Activated CD8-positive, alpha-beta memory T cell treated with anti-CD3 and anti-CD28 coated beads, Interleukin-2, amount 10 ng/mL, durations not matched to agents 7 days and 5 days (primary cell): ENCODE measurements around the gene DNAJC13. TPM values are rescaled to one million over a fixed set of nuclear protein-coding genes. Genes with fewer than 3 reads are reported as not detected.

Source experiments
- ATAC-seq: fragments of 150-1000 bp; cut with Tn5 transposase; one replicate; pipeline ENCODE4 v1.10.0; 2021; ENCODE audit warnings: moderate library complexity
- CTCF ChIA-PET: fragments of 350-600 bp; sonication (Branson Sonifier 250); formaldehyde crosslinking; loops from one replicate; lab custom pipeline; 2021; ENCODE audit warnings: antibody characterized with exemption; lab: Charles Lee
- DNase-seq: peaks from one replicate; pipeline ENCODE4 v3.0.0-alpha.2; 2020
- H3K27ac Mint-ChIP-seq: one replicate; pipeline ENCODE4 v1.8.0; 2021; ENCODE audit warnings: mild to moderate bottlenecking, mixed read lengths
- H3K27me3 Mint-ChIP-seq: one replicate; pipeline ENCODE4 v1.8.0; 2021; ENCODE audit warnings: mixed read lengths
- H3K36me3 Mint-ChIP-seq: one replicate; pipeline ENCODE4 v1.8.0; 2021; ENCODE audit warnings: mild to moderate bottlenecking, mixed read lengths
- H3K4me1 Mint-ChIP-seq: one replicate; pipeline ENCODE4 v1.8.0; 2021; ENCODE audit warnings: mixed read lengths
- H3K4me3 Mint-ChIP-seq: one replicate; pipeline ENCODE4 v1.8.0; 2021; ENCODE audit warnings: mild to moderate bottlenecking, moderate library complexity, mixed read lengths
- H3K9me3 Mint-ChIP-seq: one replicate; pipeline ENCODE4 v1.8.0; 2022; ENCODE audit warnings: low read depth, mixed read lengths
- total RNA-seq, 2 experiments: library from RNA; stranded (reverse); gene quantifications; one replicate each; pipeline ENCODE4 v1.2.3, GENCODE V29; 2021

The DNAJC13 gene
- total RNA-seq, 2 experiments from 2014 or later = 39.3 to 40.1 TPM

DNA sequence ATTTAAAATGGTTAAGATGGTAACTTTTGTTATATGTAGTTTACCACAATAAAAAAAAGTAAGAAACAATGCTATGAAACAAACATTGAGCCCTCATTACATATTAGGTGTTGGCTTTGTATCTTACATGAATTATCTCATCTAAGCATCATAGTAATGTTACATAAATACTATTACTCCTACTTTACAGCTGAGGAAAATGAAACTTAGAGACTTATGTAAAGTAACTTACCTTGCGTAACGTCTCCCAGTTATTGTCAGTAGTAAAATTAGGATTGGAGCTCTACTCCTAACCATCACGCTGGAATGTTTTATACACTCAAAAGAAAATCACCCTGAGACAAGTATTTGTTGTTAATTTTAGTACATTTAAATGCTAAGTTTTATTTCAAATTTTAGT is 42.2 kb downstream of the DNAJC13 start:
- ATAC-seq (no peak), DNase-seq (no peak)
- CTCF ChIA-PET = interaction anchor here (1.7 kb wide), 1 partner anchor 11 kb away, joined by 3 read pairs; no protein-coding TSS in a partner anchor
- peaks cover 42% of the 10 kb centered on the region for H3K36me3 Mint-ChIP-seq
- no peaks in the 10 kb centered on the region for H3K9me3 Mint-ChIP-seq
- H3K27me3 Mint-ChIP-seq = no peaks in the 10 kb centered on the region
- H3K4me1 Mint-ChIP-seq = no peaks in the 10 kb centered on the region
- H3K4me3 Mint-ChIP-seq = no peak overlapping the region
- no peak overlapping the region for H3K27ac Mint-ChIP-seq

DNA sequence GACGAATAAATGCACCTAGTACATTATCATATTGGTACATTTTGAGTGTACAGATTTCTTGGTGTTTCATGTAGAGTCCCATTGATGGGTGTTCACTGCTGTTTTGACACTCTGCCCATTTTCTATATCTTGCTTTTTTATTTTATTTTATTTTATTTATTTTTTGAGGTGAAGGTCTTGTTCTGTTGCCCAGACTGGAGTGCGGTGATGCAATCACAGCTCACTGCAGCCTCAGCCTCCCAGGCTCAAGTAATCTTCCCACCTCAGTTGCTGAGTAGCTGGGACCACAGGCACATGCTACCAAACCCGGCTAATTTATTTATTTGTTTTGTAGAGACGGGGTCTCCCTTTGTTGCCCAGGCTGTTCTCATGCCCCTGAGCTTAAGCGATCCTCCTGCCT is 44.2 kb downstream of the DNAJC13 start:
- H3K36me3 Mint-ChIP-seq = peaks cover 30% of the 10 kb centered on the region
- H3K27ac Mint-ChIP-seq = no peak overlapping the region
- H3K4me3 Mint-ChIP-seq = no peak overlapping the region
- H3K27me3 Mint-ChIP-seq = no peaks in the 10 kb centered on the region
- ATAC-seq (no peak), DNase-seq (no peak)
- CTCF ChIA-PET = no interaction called here
- no peaks in the 10 kb centered on the region for H3K4me1 Mint-ChIP-seq
- no peaks in the 10 kb centered on the region for H3K9me3 Mint-ChIP-seq

DNA sequence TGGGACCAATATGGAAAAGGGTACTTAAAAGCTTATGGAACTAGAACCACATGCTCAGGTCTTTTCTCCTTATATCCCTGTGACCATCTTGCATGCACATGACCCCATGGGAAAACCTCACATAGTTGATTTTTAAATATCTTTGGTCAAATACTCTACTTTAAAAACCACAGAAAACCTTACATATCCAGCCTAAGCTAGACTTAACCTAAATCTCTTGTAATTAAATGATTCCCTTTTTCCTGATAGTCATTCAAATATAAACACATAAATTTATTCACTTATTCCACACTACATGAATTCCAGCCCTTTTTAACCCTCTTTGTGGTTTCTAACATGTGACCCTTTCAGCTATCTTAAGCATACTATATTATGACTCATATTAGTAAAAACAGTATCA is 46.8 kb downstream of the DNAJC13 start:
- peaks cover 34% of the 10 kb centered on the region for H3K36me3 Mint-ChIP-seq

DNA sequence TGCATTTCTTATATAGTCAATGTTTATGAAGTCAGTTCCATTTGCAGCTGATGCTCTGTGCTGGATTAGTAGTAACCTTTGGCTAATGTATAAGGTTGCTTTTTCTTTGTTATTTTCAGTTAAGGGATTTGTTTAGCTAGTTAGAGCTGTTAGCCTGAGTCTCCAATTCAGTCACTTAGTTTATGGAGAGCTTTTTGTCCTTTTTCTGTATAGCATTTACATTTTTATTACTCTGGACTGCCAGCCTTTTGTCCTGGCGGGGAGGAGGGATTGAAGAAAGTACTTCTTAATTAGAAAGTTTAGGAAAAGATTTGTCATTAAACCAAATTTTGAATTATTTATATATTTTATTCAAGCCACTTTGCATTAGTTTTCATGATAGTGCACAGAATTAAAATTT is 52.0 kb downstream of the DNAJC13 start:
- H3K27ac Mint-ChIP-seq = peak overlapping the region; percentile 43
- DNase-seq (no peak), ATAC-seq (no peak)
- H3K27me3 Mint-ChIP-seq = no peaks in the 10 kb centered on the region
- CTCF ChIA-PET = no interaction called here
- no peak overlapping the region for H3K4me3 Mint-ChIP-seq
- H3K36me3 Mint-ChIP-seq = peaks cover 31% of the 10 kb centered on the region
- H3K9me3 Mint-ChIP-seq = peaks cover 2% of the 10 kb centered on the region
- no peaks in the 10 kb centered on the region for H3K4me1 Mint-ChIP-seq

More for the DNA sequence above, 46.8 kb downstream of the DNAJC13 start:
- Mint-ChIP-seq H3K4me1 (no peaks in the 10 kb centered on the region), H3K9me3 (no peaks in the 10 kb centered on the region), H3K4me3 (no peak overlapping the region), H3K27ac (no peak overlapping the region), H3K27me3 (no peaks in the 10 kb centered on the region)
- CTCF ChIA-PET = interaction anchor here (0.9 kb wide), 1 partner anchor 25 kb away, joined by 4 read pairs; no protein-coding TSS in a partner anchor
- DNase-seq (no peak), ATAC-seq (no peak)

DNA sequence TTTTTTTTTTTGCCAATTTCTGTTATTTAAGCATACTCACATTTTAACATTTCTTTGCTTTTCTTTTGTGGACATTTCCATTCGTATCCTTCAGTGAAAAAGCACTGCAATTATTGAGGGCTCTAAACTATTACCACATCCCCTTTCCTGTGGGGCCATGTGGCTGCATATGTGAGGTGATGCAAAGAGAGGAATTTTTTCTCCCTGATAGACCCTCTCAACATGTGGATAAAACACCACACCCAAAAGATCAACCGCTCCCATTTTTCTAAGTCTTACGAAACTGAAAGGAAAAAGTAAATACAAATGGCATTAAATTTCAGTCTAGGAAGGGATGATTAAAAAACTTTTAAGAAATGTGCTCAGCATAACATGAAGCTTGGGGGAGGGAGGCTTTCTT is 68.8 kb downstream of the DNAJC13 start:
- Mint-ChIP-seq H3K9me3 (no peaks in the 10 kb centered on the region), H3K4me1 (peaks cover 8% of the 10 kb centered on the region), H3K27ac (no peak overlapping the region), H3K4me3 (no peak overlapping the region), H3K27me3 (no peaks in the 10 kb centered on the region), H3K36me3 (peaks cover 24% of the 10 kb centered on the region)
- CTCF ChIA-PET = no interaction called here
- DNase-seq = no peak
- ATAC-seq = no peak

DNA sequence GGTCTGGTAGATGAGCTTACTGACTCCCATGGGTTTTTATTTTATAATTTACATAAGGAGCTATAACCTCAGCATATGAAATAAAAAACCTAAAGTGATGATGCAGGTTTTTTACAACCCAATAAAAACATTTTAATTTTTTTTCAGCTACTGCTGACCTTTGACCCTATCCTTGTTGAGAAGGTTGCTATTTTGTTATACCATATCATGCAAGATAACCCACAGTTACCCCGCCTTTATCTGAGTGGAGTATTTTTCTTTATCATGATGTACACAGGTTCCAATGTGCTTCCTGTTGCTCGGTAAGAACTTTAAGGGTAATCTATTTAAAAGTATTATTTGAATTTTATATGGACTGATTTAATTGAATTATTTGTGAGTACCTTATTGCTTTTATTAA is 70.8 kb downstream of the DNAJC13 start:
- ATAC-seq (no peak), DNase-seq (no peak)
- H3K4me3 Mint-ChIP-seq = no peak overlapping the region
- no peak overlapping the region for H3K27ac Mint-ChIP-seq
- H3K9me3 Mint-ChIP-seq = no peaks in the 10 kb centered on the region
- peaks cover 24% of the 10 kb centered on the region for H3K36me3 Mint-ChIP-seq
- H3K4me1 Mint-ChIP-seq = peaks cover 8% of the 10 kb centered on the region
- H3K27me3 Mint-ChIP-seq = no peaks in the 10 kb centered on the region
- CTCF ChIA-PET = no interaction called here

DNA sequence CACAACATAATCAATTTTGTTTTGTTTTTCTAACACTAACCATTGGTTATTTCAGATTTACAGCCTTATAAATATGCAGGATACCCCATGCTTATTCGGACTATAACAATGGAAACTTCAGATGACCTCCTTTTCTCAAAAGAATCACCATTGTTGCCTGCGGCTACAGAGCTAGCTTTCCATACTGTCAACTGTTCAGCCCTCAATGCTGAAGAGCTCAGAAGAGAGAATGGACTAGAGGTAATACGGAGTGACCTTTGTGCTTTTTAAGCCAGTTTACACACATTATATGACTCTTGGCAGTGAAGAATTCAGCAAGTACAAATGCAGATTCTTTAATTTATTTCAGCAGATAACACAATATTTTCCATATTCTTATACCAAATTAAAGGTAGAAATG is 81.8 kb downstream of the DNAJC13 start:
- H3K27ac Mint-ChIP-seq = no peak overlapping the region
- H3K9me3 Mint-ChIP-seq = no peaks in the 10 kb centered on the region
- no peak for ATAC-seq
- peaks cover 37% of the 10 kb centered on the region for H3K36me3 Mint-ChIP-seq
- H3K4me1 Mint-ChIP-seq = peaks cover 2% of the 10 kb centered on the region
- CTCF ChIA-PET = no interaction called here
- H3K27me3 Mint-ChIP-seq = no peaks in the 10 kb centered on the region
- no peak for DNase-seq
- H3K4me3 Mint-ChIP-seq = no peak overlapping the region

DNA sequence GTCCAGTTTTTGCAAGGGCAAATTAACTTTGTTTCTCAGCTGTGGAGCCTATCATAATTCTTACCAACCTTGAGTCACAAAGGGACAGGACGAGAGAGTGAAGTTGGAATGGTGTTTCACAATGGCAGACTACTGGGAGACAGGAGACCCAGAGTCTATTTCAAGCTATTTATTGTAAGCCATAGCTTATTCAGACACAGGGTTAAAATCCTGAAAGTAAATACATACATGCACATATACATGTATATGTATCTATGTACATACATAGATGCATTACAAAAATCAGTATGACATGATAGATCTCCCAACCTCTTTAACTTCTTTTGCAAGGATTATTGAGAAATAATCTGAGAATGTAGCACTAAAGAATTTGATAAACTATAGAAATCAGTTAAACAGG is 86.3 kb downstream of the DNAJC13 start:
- Mint-ChIP-seq H3K4me1 (no peaks in the 10 kb centered on the region), H3K4me3 (no peak overlapping the region), H3K27me3 (no peaks in the 10 kb centered on the region), H3K27ac (no peak overlapping the region), H3K9me3 (no peaks in the 10 kb centered on the region), H3K36me3 (peaks cover 31% of the 10 kb centered on the region)
- ATAC-seq (no peak), DNase-seq (no peak)
- CTCF ChIA-PET = no interaction called here

DNA sequence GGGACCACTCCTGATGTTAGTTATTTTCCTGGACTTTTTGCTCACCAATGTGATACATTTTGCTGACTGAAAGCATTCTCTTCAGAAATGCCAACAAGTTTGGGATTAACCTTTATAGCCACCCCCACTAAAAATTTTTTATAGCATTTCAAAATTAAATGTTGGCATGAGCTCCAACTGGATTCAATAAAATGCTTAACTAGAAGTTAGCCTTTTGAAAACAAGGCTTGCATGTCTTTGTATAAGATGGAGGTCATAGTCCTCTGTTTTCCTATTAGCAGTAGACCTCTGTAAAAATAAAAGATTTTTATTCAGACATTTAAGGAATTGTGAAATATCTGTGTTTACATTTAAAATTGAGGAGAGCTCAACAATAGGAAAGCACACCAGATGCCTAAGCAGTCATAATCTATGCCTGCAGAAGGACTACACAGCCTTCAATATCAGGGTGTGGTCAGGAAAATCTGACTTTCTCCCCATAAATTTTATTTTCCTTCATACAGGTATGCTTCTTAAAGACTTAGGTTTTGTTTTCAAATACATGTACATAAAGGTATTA is 87.2 kb downstream of the DNAJC13 start:
- DNase-seq (no peak), ATAC-seq (no peak)
- H3K27ac Mint-ChIP-seq = no peak overlapping the region
- H3K27me3 Mint-ChIP-seq = no peaks in the 10 kb centered on the region
- peaks cover 3% of the 10 kb centered on the region for H3K4me1 Mint-ChIP-seq
- H3K9me3 Mint-ChIP-seq = no peaks in the 10 kb centered on the region
- CTCF ChIA-PET = no interaction called here
- H3K36me3 Mint-ChIP-seq = peaks cover 37% of the 10 kb centered on the region
- no peak overlapping the region for H3K4me3 Mint-ChIP-seq

DNA sequence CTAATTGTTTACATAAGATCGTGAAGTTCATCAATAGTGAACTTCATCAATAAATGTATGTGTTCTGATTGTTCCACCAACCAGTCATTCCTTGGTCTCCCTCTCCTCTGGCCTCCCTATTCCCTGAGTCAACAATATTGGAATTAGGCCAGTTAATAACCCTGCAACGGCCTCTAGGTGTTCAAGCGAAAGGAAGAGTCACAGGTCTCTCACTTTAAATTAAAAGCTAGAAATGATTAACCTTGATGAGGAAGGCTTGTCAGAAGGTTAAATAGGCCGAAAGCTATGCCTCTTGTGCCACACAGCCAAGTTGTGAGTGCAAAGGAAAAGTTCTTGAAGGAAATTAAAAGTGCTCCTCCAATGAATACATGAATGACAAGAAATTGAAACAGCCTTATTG is 90.4 kb downstream of the DNAJC13 start:
- ATAC-seq (no peak), DNase-seq (no peak)
- Mint-ChIP-seq H3K4me3 (no peak overlapping the region), H3K9me3 (no peaks in the 10 kb centered on the region), H3K4me1 (peaks cover 3% of the 10 kb centered on the region), H3K27me3 (no peaks in the 10 kb centered on the region), H3K27ac (no peak overlapping the region), H3K36me3 (peaks cover 39% of the 10 kb centered on the region)
- CTCF ChIA-PET = no interaction called here

DNA sequence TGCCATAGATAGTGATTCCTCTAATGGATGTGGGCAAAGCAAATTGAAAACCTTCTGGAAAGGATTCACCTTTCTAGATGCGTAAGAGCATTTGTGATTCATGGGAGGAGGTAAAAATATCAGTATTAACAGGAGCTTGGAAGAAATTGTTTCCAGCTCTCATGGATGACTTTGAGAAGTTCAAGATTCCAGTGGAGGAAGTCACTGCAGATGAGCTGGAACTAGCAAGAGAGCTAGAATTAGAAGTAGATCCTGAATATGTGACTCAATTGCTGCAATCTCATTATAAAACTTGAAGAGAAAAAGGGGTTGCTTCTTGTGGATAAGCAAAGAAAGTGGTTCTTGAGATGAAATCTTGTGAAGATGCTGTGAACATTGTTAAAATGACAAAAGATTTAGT is 91.8 kb downstream of the DNAJC13 start:
- H3K27ac Mint-ChIP-seq = no peak overlapping the region
- CTCF ChIA-PET = interaction anchor here (0.9 kb wide), 1 partner anchor 11 kb away, joined by 4 read pairs; no protein-coding TSS in a partner anchor
- no peak for DNase-seq
- H3K27me3 Mint-ChIP-seq = no peaks in the 10 kb centered on the region
- no peak overlapping the region for H3K4me3 Mint-ChIP-seq
- H3K4me1 Mint-ChIP-seq = peaks cover 3% of the 10 kb centered on the region
- ATAC-seq = no peak
- H3K36me3 Mint-ChIP-seq = peaks cover 43% of the 10 kb centered on the region
- H3K9me3 Mint-ChIP-seq = no peaks in the 10 kb centered on the region

DNA sequence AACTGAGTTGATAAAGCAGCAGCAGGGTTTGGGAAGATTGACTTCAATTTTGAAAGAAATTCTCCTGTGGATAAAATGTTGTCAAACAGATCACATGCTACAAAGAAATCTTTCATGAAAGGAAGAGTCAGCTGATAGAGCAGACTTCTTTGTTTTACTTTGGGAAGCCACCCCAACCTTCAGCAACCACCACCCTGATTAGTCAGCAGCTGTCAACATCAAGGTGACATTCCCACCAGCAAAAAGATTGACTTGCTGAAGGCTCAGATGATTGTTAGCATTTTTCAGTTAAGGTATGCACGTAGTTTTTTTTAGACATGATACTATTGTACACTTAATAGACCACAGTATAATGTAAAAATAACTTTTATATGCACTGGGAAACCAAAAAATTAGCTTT is 92.2 kb downstream of the DNAJC13 start:
- ATAC-seq (no peak), DNase-seq (no peak)
- Mint-ChIP-seq H3K27ac (no peak overlapping the region), H3K4me1 (peaks cover 3% of the 10 kb centered on the region), H3K27me3 (no peaks in the 10 kb centered on the region), H3K9me3 (no peaks in the 10 kb centered on the region), H3K4me3 (no peak overlapping the region), H3K36me3 (peaks cover 45% of the 10 kb centered on the region)
- CTCF ChIA-PET = interaction anchor here (0.9 kb wide), 1 partner anchor 10 kb away, joined by 4 read pairs; no protein-coding TSS in a partner anchor

DNA sequence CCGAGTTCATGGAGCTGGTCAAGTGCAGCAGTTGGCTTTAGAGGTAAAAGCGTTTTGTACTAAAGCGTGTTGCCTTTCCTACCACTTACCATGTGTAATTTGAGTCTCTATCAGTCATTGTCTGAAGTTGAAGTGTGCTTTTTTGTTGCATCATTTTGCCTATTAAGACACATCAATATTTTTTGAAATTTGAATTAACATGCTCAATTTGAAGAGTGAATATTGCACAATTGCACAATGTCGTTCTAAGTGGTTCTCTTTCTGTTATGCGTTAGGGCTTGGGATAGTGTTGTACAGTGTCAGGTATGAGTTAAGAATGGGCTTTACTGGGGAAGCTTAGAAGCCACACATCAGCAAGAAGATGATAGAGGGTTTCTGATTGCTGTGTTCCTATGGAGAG is 95.8 kb downstream of the DNAJC13 start:
- ATAC-seq = no peak
- CTCF ChIA-PET = interaction anchor here (2.6 kb wide), 1 partner anchor 23 kb away, joined by 8 read pairs; no protein-coding TSS in a partner anchor
- DNase-seq = no peak
- H3K36me3 Mint-ChIP-seq = peaks cover 54% of the 10 kb centered on the region
- no peak overlapping the region for H3K4me3 Mint-ChIP-seq
- H3K27ac Mint-ChIP-seq = no peak overlapping the region
- peaks cover 8% of the 10 kb centered on the region for H3K4me1 Mint-ChIP-seq
- no peaks in the 10 kb centered on the region for H3K9me3 Mint-ChIP-seq
- H3K27me3 Mint-ChIP-seq = no peaks in the 10 kb centered on the region

DNA sequence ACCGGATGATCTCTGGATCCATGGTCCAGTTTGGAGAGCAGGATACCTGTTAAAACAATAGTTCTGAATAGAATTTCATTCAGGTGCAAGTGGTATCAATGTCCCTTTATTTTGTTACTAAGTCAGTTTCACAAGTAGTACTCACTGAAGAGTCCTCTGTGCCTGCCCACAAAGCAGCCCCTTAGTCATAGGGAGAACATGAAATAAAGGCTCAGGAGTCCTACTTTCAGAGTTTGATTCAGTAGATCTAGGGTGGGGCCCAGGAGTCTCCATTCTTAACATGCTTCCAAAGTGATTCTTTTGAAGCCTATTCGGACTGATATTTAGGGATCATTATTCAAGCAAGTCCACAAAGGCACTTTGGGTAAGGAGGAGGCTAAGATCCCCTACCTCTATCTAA is 100.0 kb downstream of the DNAJC13 start:
- Mint-ChIP-seq H3K4me1 (peaks cover 16% of the 10 kb centered on the region), H3K36me3 (peaks cover 66% of the 10 kb centered on the region), H3K27ac (no peak overlapping the region), H3K4me3 (no peak overlapping the region), H3K9me3 (no peaks in the 10 kb centered on the region), H3K27me3 (no peaks in the 10 kb centered on the region)
- ATAC-seq = no peak
- CTCF ChIA-PET = no interaction called here
- no peak for DNase-seq
